LoVo (cell line): Measurements from ENCODE around the gene AIFM1.

ENCODE experiments used
- DNase-seq: peaks from one replicate; pipeline ENCODE4 v3.0.0-alpha.2; 2016; ENCODE audit warnings: low spot score

AIFM1 gene

GRCh38 chrX:130090364-130090763 is 75.3 kb downstream of the AIFM1 start:
- no peak for DNase-seq

- DNase-seq, result no peak
Observed at GRCh38 chrX:130086447-130087206, 79.0 kb downstream of the AIFM1 start.

DNA sequence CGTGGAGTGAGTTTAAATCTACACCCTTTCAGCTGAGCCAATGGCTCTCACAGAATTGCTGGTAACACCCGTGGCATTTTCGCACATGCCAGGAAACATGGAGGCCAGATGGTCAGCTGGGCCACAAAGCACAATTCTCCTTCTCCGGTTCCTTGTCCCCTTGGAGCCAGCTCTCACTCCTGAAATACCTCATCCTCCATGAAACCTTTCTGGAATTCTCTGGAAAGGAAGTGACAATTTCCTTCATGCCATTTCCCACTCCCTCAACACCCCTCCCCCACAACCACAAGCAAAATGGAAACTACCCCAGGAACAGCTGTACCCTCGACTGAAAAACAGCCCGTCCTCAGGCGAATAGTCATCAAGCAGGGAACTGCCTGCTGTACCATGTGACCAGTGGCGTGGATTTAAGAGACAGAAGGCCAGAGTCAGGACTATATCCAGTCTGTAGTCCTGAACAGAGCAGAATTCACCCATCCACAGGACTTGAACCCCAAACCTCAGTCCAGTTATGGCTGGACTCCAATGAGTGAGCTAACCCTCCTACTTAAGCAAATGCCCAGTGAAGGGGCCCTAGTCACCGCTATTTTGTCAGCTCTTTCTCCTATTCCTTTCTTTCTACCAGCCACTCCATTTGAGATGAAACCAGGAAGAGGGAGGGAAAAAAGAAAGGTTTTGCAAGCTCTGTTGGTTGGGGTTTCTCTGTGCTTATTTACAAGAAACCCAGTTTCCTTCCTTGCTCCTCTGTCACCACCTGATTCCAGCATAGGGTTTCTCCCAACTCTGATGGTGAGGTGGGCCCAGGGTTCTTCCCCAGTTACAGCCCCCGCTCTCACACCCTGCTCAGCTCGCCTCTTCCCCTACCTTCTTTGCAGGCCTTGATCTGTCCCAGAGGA is 79.8 kb downstream of the AIFM1 start:
- DNase-seq, result no peak

DNA sequence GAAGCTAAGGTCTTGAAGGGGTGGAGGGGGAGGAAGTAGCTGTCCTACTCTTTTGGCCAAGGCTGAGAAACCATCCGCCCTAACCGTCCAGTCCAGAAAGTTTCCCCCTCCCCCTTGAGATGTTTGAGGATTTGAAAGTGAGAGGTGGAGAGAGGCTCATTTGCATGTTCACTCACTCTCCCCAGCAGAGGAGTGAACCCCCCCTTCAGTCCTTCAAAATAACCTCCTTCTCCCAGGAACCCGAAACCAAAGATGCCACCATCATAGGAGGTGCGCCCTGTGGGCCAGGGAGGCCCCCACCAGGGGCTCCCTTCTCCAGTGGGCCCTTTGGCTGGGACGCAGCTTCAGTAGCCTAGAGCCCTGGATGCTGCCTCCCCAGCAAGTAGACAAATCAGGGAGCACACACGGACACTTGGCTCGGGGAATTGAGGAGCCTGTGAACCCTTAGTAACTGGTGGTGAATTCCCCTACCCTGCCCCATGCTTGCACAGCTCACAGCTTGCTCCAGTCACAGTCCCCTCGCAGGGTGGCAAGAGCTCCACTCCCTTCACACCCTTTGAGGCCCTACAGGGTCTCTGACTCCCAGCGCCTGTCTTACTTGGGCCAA is 80.9 kb downstream of the AIFM1 start:
- no peak for DNase-seq

DNA sequence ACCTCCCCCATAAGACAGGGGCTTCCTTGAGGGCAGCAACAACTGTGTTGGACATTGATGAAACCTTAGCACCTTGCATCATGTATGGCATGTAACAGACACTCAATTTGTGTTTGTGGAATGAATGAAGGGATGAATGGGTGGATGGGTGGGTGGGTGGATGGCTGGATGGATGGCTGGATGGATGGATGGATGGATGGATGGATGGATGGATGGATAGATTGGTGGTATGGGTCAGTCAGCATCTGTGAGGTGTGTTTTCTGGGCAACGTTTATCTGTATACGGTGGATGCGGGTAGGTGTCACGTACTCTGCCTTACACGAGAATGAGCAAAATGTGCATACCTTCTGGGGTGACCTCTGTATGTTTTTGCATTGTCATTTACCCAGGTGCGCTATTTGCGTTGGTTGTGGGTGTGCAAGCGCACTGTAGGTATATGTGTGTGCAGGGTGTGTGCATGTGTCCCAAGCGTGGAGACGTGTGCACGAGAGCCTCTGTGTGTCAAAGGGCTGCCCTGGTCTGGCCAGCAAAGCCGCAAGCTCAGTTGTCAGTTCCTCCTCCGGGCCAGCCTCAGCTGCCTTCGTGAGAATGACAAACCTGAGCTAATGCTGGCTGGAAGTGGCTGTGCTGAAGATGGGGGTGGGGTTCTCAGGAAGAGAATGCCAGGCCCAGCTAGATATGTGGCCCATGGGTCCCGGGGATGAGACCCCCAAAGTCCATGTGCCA is 81.8 kb downstream of the AIFM1 start:
- DNase-seq, result no peak

GRCh38 chrX:130083107-130083490 is 82.5 kb downstream of the AIFM1 start:
- DNase-seq, result no peak

DNA sequence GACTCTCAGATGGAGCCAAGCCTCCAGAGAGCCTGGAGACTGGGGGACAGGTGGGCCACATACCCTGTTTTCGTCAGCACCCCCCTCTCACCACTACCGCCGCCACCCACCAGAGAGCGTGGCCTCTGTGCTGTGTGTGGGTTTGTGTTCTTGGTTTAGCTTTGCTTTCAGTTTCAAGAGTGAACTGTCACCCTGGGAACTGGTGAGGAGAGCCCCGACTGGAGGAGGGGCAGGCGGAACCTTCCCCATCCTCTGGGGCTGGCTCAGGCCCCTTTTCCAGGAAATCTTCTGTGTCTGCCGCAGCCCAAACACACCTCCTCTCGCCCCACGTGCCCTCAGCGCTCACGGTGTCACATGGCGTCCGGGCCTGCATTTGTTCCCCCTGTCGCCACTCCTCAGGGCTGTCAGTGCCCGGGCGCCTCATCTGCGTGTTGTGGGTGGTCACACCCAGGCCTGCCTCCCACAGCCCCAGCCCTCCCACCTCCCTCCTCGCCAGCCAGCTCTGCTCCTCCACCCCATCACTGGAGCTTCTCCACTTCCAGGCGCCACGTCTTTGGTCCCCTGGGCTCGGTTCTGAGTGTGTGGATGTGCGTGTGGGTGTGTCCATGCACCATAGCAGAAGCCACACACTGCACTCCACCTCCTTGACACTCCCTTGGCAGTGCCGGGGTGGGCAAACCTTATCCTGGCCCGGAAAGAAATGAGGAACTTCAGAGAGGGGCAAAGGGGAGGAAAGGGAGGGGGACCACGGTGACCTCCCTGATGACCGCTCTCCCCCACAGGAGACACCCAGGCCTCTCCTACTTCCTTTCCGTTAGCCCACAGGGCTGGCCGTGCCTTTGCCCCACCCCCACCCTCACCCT is 83.2 kb downstream of the AIFM1 start:
- no peak for DNase-seq

GRCh38 chrX:130081421-130082045 is 84.1 kb downstream of the AIFM1 start:
- no peak for DNase-seq

DNA sequence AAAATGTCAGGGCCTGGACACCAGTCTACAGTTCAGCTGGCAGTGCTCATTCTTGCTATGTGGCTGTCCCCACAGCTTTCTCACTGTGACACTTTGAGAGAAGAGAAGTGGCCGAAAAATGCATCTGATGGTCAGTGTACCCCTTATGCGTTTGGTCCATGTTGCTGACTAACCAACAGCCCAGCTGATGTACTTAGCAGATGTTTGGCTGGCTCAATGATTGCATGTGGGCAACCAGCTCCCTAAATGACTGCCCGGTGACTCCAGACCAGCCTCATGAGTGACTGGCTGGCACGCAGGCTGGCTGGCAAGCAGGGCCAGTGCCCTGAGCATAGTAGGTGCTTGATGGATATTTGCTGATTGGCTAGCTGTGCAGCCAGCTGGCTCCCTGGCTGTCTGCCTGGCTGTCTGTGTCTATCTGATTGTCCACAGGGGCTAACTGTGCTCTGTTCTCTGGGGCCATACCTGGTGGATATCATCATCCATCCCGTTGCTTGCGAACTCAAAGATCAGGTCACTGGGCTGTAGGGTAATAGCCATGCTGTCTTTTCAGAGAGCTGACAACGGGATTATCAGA is 84.8 kb downstream of the AIFM1 start:
- no peak for DNase-seq

GRCh38 chrX:130079824-130080406 is 85.7 kb downstream of the AIFM1 start:
- peak; percentile 42 for DNase-seq
